CD4-positive, alpha-beta T cell treated with Interleukin-15 for 1 hour (primary cell): Measurements from ENCODE around the gene ACY1.
A peak's percentile ranks its signal among the peaks of the same experiment; 100 is the strongest.

Source experiments
- DNase-seq: peaks from one replicate; pipeline ENCODE4 v3.0.0-alpha.2; 2020

Gene ACY1

DNA sequence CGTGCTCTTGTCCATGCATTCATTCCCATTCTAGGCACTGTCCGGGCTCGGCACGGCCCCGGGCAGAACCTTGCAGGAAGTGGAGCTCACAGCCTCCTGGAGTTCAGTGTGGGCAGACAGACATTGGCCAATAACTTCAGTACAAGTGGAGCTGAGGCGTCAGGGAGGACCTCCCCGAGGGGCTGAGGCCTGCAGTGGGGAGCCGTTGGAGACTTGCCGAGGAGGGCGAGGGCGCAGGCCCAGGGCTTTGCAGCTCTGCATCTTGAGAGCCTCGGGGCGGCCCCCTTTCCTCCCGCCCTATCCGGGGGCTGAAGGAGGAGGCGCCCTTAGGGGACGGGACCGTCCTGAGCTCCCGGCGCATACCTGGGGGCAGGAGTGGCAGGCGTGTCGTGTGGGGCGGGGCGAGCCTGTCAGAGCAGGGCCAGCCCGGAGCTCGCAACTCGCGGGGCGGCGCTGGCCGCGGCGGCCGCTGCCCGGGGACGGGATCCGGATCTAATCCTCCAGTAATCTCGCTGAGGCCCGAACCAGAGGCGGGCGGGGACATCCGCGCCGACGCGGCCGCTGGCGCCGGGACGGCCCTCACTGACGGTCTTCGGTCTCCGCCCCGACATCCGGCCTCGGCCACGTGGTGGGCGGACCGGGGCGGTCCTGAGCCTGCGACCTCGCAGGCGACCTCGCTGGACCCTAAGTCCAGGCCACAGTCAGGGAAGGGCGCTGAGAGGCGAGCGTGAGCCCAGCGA lies at the start of gene ACY1:
Gene ACY1, plus strand, starts transcription at position 698 of the 740 bp plus-strand sequence. CDS start 530 bp downstream, outside the sequence.
- DNase-seq: peak; percentile 69

DNA sequence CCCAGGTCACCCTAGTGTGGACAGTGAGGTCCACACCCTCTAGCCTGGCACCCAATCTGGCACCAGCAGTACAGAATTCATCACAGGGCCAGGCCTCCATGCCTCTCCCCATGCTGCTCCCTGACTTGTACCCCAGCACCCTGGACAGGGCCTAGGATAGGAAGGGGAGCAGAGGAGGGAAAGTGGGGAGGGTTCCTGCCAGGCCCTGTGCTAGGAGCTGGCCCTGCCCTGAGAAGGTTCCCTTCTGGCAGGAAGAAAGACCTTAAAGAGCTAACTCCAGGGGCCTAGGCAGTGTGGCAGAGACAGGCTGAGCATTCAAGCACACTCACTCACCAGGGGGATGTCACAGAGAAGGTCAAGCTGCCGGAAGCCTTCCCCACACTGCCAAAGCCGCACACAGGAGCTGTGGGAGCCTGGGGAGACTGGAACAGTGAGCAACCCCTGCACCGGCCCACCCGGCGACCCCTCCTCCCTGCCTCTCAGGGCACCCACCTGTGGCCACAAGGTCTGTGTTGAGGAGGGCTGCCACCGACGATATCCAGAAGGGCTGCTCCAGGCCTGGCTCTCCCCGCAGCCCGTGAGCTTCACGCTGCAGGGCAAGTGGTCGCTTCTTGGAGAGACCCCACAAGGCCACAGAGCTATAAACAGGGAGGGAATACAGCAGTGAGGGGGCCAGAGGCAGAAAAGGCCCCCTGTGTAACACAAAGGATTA lies 49.0 kb upstream of the ACY1 start:
- DNase-seq: no peak

DNA sequence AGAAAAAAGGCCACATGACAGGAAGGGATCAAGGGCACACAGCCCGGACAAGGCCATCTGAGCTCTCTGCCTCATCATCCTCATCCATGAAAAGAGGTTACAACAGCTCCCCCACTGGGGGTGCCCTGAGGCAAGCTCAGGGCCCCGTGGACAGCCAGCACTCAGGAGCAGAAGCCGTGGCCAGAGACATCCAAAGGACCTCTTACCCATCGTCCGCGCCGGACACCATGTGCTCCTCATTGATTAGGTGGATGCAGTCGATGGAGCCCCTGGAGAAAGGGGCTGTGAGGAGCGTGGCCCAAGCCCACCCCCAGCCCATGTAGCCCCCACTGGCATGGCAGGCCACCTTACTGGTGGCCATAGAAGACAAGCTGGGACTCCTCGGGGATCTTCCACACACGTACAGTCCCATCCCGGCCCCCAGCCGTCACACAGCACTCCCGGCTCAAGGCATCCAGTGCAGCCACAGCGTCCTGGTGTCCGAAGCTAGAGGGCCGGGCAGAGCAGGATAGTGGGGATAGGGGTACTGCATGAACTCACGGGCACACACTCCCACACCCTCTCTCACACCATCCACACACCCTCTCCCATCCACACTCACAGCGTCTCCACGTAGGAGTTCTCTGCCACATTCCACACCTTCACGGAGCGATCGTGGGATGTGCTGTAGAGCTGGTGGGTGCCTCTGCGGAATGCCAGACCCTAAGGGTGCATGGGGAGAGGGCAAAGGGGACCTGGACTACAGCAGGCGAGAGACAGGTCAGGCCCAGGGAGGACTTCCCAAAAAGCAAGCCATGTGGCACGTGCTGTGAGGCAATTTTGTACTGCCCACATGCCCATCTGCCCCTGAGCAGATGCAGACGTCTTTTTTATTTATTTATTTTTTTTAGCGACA lies 48.1 kb upstream of the ACY1 start:
- no peak for DNase-seq

DNA sequence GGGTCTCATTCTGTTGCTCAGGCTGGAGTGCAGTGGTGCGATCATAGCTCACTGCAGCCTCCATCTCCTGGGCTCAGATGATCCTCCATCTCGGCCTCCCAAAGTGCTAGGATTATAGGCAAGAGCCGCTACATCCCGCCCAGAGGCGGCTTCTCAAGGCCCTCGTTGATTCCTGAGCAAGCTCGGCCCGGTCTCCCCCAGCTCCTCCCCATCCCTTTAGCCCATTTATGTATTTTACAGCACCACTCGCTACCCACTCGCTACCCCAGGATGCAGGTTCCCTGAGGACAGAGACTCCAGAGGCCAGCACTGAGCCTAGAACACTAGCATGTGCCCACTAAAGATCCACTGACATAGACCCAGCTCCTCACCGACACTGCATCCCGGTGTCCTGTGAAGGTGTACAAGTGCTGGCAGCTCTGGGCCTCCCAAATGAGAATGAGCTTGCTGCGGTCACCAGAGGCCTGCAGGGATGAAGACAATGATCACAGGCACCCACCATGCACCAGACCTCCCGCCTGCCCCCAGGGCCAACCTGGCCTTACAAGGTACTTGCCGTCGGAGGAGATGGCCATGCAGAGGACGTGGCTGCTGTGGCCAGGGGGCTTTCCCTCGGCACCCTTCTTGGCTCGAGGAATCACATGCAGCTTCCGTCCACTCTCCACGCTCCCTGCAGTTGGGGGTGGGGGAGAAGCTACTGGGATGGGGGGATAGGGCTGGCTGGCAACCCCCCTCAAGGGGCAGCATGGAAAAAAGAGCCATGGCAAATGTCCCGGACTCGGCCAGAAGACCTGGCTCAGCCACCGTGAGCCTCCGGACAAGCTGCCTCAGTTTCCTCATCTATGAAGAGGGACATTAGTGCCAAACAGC lies 47.2 kb upstream of the ACY1 start:
- no peak for DNase-seq

DNA sequence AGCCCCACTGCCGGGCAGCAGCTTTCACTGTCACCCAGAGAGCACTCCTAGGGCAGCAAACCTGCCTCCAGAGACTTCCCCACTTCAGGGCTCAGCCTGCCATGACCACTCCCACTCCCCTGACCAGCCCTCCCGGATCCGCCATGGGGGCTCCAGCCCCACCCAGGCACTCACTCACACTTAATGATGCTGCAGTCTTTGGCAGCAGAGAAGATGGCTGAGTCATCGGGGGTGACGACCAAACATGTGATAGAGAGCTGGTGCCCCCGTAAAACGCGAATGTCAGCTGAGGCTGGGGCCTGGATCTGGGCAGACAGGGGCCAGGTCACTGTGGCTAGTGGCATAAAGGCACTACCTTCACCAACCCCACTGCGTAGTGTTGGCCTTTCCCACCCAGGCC lies 46.3 kb upstream of the ACY1 start:
- DNase-seq: no peak

DNA sequence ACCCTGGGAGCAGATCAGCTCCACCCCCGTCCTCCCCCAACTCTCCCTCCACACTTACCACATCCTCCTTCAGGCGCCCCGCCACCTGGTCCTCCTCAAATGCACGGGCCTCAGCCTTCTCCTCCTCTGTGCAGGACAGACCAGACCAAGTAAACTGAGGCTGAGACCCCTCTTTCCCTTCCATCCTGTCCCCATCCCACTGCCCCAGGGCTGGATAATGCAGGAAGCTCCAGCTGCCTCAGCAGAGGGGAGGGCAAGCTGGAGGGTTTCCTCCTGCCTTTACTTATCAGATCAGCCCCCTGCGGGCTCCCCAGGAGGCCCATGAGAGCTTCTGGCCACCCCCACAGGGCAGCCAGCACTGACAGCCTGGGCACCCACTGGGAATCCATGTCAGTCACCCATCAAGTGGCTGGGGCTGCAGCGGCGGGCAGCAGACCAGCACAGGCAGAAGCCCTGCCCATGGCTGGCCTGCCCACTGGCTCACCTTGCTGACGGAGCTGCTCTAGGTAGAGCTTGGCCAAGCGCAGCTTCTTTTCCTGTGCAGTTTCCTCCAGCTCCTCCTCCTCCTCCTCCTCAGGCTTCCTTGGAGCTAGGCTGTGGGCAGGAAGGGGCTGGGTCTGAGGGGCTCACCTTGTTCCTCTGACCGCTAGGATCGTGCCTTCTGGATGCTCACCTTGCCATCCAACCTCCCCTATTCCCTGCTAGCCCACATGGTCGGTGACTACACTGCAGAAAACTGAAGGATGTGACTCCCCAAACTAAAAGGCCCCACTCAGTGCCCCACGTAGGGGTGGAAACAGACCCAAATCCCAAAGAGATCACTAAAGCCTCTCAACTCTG lies 45.5 kb upstream of the ACY1 start:
- no peak for DNase-seq

DNA sequence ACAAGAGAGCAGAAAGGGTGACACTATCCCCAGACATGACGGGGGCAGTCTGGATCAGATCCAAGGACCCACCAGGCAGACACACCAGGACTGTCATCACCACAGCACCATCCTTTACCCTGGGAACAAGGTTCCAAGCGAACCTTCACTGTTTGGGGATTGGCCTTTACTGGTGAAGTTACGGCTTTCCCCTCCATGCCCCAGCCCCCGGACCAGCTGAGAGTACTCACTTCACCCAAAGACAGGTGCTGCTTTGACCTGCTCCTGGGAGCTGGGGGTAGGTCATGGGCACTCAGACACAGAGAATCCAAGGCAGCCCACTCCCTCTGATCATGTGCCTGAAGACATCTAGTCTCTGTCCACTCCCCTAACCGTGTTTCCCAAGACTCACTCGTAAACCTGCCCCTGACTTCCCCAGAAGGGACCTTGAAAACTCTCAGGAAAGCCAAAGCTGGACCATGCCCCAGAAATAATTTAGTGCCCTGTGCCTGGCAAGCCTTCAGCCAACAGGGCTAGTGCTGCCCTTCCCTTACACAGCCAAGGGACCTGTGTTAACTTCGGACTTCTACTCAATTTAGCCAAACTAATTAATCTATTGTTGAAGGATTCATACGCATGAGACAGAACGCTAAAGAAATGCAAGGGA lies 44.4 kb upstream of the ACY1 start:
- no peak for DNase-seq

DNA sequence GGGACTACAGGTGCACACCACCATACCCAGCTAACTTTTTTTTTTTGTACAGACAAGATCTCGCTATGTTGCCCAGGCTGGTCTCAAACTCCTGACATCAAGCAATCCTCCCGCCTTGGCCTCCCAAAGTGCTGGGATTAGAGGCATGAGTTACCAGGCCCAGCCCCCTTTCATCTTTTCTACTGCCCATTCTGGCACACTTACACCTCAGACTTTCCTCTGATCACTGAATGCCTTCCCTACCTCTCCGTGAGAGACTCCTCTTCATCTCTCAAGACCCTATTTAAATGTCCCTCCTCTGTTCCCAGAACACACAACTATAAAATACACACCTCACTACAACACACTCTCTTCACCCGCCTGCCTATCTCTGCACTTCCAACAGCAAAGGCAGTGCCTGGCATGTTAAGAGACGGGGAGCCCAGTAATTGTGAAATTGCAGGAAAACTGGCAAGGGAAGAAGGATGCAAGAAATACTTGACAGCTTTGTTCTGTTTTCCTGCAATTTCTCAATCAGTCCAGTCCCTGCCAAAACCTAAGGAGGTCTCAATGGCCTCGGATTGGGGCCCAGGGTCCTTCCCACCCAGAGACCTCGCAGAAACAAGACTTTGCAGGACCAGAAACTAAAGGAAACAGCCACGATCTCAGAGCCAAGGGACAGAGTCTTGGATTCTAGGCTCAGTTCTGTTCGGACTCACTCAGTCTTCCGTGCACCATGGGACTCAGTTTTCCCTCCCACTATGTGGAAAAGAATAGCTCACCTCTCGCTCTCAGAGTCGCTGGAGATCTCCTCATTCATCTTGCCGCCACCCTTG lies 42.5 kb upstream of the ACY1 start:
- no peak for DNase-seq

DNA sequence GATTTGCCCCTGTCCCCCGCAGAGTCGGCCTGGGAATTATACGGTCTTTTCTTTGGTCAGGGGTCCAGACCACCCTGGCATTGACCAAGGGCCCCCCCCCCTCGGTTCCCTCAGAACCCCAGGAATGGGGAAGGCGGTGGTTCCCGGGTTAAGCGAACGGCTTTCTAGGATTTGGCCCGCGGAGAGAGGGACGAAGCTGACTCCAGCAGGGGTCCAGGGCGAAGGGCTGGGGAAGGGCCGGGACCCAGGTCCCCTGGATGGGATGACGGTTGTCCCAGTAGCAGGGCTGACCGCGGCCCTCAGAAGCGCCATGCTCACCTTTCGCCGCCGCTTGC lies 41.9 kb upstream of the ACY1 start:
- no peak for DNase-seq

DNA sequence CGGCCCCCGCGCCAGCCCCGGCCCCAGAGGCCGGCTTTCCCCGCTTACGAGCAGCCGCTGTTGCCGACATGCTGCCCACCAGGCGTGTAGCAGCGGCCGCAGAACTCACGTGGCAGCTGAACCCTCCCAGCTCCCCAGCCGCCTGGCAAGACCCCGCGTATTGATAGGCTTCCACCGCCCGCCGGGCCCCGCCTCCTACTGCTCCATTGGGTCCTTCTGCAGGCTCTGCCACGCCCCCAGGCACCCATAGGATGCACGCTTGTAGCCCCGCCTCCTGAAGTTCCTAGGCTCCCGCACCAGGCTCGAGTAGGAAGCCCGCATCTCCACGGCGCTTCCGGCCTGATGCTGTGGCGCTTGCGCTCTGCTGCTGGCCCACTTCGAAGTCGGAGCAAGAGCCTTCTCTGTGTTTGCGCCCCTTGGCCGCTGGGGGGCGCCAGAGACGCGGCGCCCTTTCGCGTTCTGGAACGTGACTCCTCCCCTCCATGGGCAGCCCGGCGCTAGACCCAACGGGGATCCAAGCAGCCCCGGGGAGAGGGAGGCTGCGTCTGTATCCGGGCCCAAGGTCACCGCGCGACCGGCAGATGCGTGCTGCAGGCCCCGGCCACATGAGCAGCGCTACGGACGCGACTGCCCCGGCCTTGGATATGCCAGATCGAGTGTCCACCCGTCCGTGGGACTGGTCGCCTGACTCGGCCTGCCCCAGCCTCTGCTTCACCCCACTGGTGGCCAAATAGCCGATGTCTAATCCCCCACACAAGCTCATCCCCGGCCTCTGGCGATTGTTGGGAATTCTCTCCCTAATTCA lies 41.3 kb upstream of the ACY1 start, which contains the start of the genes PARP3 and RRP9:
Gene PARP3, plus strand, starts transcription at position 566 of the 805 bp plus-strand sequence. CDS start 993 bp downstream, outside the sequence.
Gene RRP9, minus strand, starts transcription at position 107 of the 805 bp plus-strand sequence. Its CDS starts 37 bp downstream, at position 70.
- peak; percentile 100 for DNase-seq

DNA sequence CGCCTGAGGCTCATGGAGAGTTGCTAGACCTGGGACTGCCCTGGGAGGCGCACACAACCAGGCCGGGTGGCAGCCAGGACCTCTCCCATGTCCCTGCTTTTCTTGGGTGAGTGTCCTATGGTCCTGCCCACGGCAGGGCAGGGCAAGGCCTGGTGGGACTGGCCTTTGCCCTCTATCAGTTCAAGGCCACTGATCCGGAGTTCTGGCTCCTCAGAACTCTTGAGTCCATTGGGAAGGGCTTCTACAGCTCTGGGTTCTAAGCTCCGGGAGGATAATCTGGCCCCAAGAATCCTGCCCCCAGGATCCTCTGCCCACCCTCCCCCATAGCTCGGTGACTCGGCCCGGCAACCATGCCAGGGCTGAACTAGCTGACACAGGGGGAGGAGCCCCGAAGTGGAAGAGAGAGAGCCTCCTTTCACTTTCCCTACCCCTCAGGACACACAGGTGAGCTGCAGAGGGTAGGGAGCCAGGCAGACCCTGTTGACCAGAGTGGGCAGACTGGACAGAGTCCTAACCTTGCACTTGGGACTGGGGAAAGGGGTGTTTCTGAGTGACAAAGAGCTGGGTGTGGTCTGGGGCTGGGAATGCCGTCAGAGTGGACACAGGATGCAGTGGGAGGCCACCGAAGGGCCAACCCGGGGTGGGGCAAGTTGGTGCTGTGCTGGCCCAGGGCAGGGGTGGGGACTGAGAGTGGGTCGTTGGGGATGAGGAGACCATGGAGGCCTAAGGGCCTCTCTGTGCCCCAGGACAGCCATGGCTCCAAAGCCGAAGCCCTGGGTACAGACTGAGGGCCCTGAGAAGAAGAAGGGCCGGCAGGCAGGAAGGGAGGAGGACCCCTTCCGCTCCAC lies 40.5 kb upstream of the ACY1 start:
- peak; percentile 55 for DNase-seq

DNA sequence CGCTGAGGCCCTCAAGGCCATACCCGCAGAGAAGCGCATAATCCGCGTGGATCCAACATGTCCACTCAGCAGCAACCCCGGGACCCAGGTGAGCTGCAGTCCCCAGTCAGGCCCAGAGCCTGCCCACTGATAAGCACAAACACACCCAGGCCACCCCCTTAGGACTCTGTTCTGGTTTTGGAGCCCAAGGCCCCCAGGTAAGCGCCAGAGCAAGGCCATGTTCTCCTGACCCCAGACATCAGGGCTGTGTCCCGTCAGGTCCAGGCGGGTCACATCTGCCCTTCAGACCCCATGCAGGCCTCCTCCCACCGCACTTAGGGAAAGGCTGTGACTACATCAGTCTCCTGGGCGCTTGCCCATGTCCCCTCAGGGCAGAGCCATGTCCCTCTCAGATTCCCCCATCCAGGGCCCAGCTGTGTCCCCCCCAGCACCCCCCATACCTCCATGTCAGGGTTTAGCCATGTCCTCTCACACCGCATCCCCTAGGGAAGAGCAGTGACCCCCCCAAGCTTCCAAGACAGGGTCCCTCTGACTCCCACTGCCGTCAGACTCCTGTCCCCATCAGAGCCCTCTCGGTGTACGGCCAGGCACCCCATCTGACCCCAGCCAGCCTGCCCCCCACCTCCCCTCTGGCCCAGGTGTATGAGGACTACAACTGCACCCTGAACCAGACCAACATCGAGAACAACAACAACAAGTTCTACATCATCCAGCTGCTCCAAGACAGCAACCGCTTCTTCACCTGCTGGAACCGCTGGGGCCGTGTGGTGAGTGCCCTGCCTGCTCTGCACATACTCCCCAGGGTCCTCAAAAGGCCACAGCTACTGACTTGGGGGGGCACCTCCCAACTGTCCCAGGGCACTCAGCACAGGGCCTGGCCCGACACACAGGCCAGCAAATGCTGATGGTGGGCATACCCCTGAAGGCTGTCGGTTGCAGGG lies 39.6 kb upstream of the ACY1 start:
- no peak for DNase-seq

DNA sequence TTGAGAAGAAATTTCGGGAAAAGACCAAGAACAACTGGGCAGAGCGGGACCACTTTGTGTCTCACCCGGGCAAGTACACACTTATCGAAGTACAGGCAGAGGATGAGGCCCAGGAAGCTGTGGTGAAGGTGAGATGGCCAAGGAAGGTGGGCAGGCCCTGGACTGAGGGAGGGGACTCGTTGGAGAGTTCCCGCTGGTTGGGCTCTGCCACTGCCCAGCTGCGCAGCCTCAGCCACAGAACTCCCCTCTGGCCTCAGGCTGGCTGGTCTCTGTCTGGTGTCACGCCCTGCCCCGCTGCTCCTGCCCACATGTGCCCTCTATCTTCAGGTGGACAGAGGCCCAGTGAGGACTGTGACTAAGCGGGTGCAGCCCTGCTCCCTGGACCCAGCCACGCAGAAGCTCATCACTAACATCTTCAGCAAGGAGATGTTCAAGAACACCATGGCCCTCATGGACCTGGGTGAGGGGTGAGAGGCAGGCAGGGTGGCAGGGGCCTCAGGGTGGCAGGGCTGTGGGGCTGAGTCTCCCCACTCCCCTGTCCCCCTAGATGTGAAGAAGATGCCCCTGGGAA lies 38.8 kb upstream of the ACY1 start:
- DNase-seq: no peak

DNA sequence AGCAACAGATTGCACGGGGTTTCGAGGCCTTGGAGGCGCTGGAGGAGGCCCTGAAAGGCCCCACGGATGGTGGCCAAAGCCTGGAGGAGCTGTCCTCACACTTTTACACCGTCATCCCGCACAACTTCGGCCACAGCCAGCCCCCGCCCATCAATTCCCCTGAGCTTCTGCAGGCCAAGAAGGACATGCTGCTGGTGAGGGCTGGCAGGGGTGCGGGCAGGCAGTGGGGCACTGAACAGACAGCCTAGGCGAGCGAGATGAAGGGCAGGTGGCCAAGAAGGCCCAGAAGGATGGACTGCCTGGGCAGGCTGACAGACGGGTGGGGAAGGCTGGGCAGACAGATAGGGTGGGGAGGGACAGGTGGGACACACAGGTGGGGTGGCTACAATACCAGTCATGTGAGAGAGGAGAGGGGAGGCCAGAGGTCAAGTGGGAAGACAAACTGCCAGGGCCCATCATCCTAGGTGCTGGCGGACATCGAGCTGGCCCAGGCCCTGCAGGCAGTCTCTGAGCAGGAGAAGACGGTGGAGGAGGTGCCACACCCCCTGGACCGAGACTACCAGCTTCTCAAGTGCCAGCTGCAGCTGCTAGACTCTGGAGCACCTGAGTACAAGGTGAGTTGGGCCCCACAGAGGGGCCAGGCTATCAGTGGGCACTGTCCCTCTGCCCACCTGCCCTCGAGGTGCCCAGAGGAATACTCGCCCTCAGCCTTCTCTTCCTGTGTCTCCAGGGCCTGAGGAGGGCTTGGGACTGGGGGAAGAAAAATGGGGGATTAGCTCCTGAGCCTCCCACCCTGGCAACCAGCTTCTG lies 38.1 kb upstream of the ACY1 start:
- peak; percentile 17 for DNase-seq

DNA sequence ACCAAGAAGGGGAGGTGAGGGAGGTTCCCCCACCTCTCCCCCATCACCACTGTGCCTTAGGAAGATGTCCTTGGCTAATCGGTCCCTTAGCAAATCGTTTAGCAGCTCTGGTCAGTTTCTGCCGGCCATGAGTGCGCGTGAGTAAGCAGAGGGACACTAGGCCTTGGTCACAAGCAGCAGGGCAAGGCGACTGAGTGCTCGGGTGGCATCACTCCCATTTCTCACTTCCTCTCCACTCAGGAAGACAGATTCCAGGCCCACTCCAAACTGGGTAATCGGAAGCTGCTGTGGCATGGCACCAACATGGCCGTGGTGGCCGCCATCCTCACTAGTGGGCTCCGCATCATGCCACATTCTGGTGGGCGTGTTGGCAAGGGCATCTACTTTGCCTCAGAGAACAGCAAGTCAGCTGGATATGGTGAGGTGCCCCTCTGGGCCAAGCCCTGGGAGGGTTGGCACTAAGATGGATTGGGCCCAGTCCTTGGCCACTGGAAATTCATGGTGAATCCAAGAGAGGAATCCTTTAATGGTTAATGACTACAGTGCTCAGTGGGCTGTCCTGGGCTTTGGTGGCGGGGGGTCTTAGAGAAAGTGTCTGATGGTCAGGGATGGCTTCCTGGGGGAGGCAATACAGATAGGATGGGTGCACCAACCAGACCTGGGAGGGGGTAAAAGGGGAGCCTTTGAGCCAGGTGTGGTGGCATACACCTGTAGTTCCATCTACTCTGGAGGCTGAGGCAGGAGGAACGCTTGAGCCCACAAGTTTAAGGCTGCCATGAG lies 37.2 kb upstream of the ACY1 start:
- DNase-seq: peak; percentile 10
